DMS79 treated with DMSO at 0.1 percent for 48 hours (cell line): Measurements from ENCODE around the gene MTERF2.

Source experiments
- DNase-seq: peaks from one replicate; lab custom pipeline; 2025; lab: John Stamatoyannopoulos, UW

MTERF2 gene

DNA sequence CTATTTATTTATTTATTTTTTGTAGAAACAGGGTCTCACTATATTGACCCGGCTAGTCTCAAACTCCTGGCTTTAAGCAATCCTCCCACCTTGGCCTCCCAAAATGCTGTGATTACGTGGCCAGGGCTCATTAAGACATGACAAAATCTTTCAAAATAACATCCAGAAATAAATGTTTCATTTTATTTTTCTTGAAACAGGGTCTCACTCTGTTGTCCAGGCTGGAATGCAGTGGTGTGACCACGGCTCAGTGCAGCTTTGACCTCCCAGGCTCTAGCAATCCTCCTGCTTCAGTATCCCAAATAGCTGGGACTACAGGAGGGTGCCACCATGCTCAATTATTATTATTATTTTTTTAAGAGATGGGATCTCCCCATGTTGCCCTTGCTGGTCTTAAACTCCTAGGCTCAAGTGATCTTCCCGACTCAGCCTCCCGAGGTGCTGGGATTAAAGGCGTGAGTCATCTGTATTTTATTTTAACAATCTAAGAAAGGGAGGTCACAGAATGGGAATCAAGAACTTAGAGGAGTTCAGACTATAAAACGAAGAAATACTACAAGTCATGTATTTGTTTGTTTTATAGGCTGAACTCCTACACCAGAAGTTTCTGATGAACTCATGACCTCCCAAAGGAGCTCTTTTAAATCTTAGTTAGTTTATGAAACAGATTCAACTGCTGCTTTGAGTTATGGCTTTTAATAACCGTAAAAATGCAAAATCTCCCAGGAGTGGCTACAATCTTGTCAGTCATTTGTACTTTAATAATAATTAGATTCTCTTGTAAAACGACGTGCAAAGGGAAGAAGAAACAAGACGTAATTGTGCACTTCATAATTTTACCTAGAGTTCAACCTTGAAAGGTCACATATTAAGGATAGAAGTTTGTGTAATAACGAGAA is 33.3 kb downstream of the MTERF2 start:
- no peak for DNase-seq

DNA sequence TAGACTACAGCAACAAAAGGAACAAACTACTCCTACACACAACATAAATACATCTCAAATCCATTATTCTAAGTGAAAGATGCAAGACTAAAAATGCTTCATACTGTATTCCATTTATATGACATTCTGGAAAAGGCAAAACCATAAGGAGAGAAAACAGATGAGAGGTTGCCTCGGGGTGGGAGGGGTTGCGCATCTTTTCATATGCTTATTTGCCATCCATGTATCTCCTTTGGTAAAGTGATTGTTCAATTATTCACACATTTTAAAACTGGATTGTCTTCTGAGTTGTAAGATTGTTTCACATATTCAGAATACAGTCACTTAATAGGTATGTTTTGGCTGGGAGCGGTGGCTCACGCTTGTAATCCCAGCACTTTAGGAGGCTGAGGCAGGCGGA is 36.4 kb downstream of the MTERF2 start:
- no peak for DNase-seq

DNA sequence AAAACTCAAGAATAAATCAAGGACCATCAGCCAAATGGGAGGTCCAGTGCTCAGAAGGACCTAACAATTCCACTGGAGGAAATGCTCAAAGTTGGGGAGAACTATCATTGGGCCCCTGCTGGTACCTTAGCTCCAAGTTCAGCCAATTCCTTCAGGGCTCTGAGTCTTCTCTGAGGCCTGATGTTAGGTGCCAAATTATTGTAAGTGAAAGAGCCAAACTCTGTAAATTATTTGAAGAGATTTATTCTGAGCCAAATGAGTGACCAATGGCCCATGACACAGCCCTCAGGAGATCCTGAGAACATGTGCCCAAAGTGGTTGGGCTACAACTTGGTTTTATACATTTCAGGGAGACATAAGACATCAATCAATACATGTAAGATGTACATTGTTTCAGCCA is 39.5 kb downstream of the MTERF2 start:
- DNase-seq: no peak

DNA sequence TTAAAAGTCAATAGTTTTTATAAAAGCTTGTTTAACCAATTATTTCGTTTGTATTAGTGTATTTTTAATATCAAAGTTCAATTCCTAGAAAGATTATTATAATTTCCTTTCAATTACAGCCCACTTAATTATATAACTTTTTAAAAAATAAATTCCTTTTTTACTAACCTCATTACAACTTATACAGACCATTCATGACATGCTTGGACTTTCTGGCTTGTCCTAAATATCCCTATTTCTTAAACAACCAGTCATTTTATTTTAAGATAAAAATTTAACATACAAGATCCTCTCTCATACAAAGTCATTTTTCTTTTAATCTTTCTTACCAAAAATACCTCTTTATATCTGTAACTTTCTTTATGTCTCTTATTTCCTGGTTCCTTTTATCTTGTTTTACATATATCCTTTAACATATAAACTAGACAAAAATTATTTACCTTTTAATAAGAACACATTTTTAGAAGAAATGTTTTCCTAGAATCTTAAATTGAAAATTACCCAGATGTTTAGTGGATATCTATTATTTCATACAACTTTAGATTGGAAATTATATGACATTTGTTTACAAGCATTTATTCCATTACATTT is 41.6 kb downstream of the MTERF2 start:
- no peak for DNase-seq

DNA sequence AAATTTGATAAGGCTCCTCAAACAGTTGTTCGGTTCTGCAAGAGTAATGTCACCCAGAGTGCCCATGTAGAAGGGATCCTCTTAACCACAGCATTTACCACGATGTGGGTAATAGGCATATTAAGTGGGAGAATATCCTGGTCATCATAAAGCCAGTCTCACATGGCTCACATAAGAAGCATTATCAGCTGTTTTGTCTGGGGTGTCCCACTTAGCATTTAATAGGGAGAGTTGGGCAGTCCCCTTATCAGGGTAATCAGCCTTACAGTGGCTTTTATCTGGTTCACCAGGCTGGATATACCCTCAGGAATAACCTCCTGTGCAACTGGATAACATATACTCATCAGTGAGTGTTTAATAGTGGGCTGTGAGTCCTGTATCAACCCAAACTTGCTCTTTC is 44.2 kb downstream of the MTERF2 start:
- no peak for DNase-seq

DNA sequence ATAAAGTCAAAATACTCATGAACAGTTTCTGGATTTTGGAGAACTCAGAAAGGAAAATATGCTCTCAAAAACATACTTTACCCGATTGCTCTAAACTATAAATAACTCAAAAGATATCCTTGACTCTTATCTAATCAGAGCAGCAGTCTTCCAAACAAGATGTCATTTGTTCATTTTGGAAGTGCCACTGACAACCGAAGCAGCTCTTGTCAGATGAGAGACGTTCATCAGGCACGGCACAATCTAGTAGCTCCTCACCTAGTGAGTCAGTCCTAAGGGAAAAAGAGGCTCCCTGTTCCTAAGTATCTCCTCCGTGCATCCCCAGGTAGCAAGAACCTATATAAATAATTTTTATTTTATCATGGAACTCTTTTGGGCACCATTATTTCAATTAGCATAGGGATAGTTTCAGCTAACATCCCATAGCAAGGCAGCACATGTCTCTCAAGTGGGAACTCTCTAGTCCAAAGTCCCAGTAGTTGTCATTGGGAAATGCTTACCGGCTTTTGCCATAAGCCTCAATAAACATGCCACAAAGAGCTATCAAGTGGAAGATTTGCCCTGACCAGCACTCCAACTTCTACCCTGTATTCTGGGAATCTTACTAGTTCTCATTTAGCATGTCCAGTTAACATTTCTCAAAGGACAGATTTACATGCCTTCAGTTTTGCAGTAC is 45.3 kb downstream of the MTERF2 start:
- no peak for DNase-seq

DNA sequence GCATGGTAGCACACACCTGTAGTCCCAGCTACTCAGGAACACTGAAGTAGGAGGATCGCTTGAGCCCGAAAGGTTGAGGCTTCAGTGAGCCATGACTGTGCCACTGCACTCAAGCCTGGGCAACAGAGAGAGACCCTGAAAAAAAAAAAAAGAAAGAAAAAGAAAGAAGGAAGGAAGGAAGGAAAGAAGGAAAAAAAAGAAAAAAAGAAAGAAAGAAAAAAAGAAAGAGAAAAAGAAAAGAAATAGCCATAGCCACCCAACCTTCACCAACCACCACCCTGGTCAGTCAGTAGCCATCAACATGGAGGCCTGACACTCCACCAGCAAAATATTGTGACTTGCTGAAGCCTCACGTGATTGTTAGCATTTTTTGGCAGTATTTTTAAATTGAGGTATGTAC is 52.7 kb downstream of the MTERF2 start:
- DNase-seq: no peak
